NCI-H146 (cell line): Measurements from ENCODE around the gene ZDHHC8.

Source experiments
- DNase-seq: peaks from one replicate; lab custom pipeline; 2025; lab: John Stamatoyannopoulos, UW

Gene ZDHHC8

DNA sequence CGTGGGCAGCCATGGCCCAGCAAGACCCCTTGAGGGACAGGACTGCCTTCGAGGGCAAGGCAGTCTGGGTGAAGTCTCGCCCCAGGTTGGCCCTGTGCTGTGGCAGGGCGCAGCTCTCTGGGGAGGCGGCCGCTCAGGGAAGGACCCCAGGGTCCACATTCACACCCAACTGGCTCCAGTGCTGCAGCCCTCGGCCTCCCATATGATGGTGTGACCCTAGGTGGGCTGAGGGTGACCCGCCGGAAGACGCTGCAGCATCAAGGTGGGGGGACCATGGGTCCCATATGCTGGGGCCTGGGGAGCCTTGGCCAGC is 47.3 kb downstream of the ZDHHC8 start:
- DNase-seq = no peak

- no peak for DNase-seq
Measured at GRCh38 chr22:20179455-20180244, 48.0 kb downstream of the ZDHHC8 start.

- DNase-seq = no peak
Measured at GRCh38 chr22:20180245-20180630, 48.6 kb downstream of the ZDHHC8 start.

- DNase-seq = no peak
Measured at GRCh38 chr22:20180640-20181039, 49.0 kb downstream of the ZDHHC8 start.

- DNase-seq = no peak
Measured at GRCh38 chr22:20181194-20181883, 49.7 kb downstream of the ZDHHC8 start.

DNA sequence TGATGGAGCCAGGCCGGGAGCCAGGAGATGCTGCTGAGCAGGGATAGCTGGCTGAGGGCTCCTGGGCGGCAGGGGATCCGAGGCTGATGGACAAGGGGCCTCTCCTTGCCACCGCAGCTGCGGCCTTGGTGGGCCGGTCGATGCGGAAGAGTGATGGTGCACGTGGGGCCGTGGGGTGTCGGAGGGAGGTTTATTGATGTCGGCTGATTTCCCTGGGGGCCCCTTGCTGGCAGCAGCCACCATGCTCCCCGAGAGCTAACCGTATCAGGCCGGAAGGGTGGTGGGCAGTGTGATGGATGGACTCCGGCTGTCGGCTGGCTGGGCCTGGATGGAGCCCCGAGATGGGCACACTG is 50.3 kb downstream of the ZDHHC8 start:
- no peak for DNase-seq

DNA sequence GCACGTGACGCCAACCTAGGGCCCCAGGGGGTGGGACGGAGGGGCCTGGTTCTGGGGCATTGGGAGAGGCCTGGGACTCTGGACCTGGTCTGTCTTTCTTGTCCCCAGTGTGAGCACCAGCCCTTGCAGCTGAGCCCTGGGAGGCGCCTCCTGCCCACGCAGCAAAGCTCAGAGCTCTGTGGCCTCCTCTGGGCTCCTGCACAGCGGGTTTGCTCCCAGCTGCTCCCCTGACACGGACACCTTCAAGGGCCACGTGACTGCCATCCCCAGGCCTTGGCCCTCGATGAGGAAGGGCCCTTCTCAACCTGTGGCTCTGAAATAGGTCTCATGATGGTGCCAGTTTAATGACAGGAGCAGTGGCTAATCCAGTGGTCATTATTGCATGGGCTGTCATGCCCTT is 50.8 kb downstream of the ZDHHC8 start:
- no peak for DNase-seq

- DNase-seq = no peak
Measured at GRCh38 chr22:20183101-20183500, 51.5 kb downstream of the ZDHHC8 start.

GRCh38 chr22:20183823-20184222 is 52.2 kb downstream of the ZDHHC8 start:
- no peak for DNase-seq

DNA sequence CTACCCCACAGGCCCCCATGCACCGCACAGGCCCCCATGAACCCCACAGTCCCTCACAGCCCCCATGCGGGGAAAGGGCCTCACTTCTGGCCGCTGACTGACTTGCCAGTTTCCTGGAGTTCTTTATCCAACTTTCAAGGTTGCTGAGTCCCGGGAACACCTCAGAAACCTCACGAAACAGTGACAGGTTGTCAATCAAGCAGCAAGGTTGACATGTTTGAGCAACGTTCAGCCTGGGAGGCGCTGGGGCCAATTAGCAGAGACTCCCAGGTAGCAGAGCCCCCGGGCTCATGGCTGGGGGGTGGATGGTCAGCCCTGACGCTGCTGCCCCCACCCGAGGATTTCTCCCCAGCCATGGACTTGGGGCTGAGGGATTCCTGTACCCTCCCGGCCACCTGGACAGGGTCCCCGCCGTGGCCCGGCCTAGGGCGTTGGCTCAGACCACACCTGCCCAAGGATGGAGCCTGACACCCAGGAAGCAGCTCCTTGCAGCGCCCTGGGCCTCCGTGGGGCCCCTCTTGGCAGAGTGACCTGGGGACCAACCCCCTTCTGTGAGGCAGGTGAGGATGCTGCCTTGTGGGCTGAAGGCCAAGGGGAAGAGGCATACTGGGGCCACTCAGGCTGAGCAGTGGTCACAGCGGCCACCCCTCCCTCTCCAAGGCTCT is 53.0 kb downstream of the ZDHHC8 start:
- DNase-seq = no peak

- no peak for DNase-seq
Measured at GRCh38 chr22:20185750-20186149, 54.1 kb downstream of the ZDHHC8 start.

- DNase-seq = peak; percentile 33
Measured at GRCh38 chr22:20186183-20186870, 54.7 kb downstream of the ZDHHC8 start.

- DNase-seq = peak; percentile 23
Measured at GRCh38 chr22:20186871-20187546, 55.4 kb downstream of the ZDHHC8 start.

GRCh38 chr22:20187777-20188566 is 56.4 kb downstream of the ZDHHC8 start:
- peak; percentile 10 for DNase-seq

DNA sequence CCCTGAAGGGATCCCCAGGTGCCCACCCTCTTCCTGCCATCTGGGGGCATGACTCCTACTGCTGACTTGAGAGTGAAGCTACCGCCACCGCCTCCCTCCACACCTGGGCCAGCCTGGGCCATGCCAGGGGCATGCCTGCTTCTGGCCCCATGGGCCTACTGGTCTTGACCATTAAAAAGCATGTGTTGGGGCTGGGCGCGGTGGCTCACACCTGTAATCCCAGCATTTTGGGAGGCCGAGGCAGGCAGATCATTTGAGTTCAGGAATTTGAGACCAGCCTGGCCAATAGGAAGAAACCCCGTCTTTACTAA is 56.9 kb downstream of the ZDHHC8 start:
- DNase-seq = no peak

- no peak for DNase-seq
Measured at GRCh38 chr22:20191000-20191515, 59.5 kb downstream of the ZDHHC8 start.

- DNase-seq = no peak
Measured at GRCh38 chr22:20191803-20192202, 60.2 kb downstream of the ZDHHC8 start.

DNA sequence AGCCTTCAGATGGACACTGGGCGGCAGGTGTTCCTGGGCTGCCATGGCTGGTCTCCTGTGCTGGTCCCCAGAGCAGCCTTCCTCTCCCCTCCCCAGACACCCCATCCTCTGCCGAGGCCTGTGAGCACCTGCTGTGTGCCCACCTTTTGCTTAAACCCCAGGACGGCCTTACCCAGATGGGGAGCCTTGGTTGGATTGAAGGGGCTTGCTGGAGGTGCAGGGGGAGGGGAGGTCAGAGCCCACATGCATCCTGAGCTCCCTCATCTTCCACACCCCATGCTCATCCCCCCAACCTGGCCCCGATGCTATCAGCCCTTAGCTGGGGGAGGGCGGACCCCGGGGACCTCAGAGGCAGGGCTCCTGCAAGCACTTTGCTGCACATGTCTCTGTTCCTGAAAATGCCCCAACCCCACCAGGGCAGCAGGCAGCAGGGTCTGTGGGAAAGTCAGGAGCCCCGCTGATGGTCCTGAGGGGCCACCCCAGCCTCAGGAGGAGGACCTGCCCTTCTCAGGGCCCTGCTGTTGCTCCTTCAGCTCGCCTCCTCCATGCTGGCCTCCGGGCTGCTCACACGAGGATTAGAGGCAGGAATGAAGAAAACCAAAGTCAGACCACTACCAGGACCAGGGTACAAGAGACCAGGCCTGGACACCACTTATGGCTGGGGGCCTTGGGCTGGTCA is 60.8 kb downstream of the ZDHHC8 start:
- no peak for DNase-seq

DNA sequence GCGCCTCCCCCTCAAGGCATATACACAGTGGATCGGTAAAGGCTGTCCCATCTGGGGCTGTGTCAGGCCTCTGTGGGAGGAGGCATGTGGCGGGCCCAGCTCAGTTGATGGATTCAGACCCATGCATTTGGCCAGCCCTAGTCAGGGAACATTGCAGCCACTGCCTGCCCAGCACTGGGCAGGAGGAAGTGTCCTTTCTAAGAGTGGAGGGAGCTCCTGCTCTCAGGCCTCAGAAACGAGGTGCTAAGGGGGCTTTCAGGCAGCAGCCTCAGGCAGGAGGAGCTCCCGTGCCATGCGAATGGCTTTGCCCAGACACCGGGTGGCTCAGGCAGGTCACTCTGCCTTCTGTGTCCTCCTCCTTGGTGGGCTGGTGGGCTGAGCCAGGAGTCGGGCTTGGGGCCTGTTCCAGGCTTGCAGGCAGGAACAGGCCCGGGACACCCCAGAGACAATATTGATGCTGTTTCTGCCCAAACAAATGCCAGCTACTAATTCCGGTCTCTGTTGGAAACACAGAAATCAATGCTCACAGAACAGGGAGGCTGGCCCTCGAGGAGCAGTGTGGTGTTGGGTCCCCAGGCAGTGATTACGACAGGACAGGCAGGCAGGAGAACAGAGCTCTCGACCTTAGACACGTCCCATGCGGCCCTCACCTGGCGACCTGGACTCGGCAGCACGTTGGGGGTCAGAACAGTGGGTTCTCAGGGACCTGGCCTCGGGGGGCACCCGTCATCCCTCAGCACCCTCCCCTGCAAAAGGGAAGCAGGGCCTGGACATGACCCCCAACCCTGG is 61.6 kb downstream of the ZDHHC8 start:
- DNase-seq = no peak
